CD4-positive, alpha-beta T cell treated with Interferon alpha-2 for 1 hour (primary cell): ENCODE measurements around the gene EGFL7.

ENCODE experiments used
- DNase-seq, 2 donors: peaks; one replicate each; pipeline ENCODE4 v3.0.0-alpha.2; 2020 to 2022

The EGFL7 gene

DNA sequence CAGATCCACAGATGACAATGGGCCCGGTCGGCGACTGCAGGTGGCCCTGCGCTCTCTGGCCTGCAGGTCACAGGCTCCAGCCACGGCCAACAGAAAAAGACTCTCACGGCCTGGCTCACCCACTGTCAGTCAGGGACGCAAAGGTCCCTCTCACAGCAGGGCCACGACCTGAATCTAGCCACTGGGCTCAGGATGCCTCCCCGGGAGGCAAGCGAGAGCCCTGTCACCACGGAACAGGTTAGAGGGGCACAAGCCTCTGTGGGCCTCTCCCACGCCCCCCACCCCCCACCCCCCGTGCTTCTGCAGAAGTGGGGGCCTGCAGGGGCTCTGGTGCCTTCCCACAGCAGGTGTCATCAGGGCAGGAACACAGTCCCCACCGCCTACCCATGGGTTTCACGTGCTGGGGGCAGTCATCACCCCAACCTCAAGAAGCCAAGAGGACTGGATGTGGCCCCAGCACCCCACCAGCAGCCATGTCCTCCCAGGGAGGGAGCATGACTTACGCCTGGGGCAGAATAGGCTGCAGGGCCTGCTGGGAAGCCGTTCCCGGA is 17.3 kb upstream of the EGFL7 start:
- no peak for DNase-seq

DNA sequence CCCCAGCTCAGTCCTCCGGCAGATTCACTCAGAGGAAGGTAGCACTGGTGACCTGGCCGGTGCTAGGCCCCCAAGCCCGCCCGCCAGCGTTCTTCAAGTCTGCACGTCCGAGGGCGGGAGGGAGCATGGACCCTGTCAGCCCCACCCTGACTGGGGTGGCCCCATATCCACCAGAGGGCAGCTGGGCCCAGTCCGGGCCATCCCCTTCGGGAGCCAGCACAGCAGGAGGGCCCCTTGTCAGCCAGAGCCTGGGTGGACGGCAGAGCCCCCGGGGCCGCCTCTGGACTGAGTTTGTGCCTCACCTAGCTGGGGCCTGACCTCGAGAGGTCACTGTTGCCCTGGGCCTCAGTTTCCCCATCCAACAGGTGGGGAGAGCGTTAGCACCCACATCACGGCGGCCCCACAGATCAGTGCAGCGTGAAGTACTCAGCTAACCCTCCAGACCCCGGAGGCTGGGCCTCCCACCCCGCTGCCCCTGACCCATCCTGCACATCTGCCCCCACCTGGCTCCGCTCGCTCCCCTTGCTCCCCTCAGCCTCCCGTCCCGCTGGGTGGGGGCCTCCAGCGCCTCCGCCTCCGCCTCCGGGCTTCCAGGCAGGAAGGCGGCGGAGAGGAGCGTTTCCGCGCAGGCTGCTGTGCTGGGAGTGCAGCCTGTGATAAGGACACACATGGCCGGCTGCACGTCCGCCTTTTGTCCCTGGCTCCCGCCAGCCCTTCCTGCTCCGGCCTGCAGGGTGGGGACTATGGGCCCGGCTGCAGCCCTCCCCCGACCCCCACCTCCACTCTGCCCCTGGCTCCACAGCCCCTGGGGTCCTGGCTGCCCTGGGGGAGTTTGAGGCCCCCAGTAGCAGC is 16.6 kb upstream of the EGFL7 start:
- DNase-seq = no peak

DNA sequence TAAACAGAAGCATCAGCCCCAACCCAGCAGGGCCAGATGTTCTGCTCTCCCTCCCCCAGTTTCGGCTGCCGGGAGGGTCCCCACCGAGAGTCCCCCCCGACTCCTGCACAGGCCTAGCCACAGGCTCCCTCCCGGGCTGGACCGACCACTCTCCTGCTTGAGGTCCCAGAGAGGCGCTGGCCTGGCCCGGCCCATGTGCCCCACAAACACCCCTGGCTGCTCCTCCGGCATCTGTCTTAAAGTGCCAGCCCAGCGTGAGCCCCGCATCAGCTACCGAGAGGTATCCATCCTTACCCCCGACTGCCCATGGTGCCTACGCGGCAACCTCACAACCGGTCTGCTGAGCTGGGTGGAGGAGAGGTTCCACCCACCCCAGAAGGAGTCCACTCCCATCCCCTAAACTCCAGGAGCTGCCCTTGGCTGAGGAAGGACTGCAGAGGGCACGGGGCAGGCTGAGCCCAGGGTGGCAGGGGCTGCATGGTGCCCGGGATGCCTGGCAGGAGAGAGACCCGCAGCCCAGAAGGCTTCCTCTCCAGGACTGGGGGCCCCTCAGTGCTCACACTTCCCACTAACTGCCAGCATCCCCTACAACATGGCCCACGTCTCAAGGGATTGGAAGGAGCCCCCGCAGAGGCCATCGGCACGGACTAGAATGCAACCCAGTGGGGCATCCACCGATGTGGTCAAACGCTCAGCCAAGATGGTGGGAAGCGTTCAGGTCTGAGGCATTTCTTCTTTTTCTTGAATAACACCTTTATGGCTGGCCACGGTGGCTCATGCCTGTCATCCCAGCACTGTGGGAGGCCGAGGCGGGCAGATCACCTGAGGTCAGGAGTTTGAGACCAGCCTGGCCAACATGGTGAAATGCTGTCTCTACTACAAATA is 15.6 kb upstream of the EGFL7 start:
- no peak for DNase-seq

DNA sequence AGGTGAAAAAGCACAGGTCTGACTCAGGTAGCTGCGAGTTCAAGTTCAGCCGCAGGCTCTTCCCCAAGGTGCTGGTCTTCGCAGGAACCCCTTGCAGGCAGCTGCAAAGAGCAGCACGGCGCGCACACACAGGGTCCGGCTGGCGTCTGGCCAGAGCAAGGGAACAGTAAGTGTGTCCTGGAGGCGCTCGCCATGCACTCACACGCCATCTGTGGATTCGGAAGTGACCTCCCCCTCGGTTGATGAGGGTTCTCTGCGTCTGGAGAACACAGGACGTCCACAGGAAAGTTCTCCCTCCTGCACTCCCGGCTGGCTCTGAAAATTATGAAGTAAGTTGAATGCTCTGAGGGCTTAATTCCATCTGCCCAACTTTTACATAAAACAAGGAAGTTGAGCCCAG is 14.0 kb upstream of the EGFL7 start:
- DNase-seq = no peak

DNA sequence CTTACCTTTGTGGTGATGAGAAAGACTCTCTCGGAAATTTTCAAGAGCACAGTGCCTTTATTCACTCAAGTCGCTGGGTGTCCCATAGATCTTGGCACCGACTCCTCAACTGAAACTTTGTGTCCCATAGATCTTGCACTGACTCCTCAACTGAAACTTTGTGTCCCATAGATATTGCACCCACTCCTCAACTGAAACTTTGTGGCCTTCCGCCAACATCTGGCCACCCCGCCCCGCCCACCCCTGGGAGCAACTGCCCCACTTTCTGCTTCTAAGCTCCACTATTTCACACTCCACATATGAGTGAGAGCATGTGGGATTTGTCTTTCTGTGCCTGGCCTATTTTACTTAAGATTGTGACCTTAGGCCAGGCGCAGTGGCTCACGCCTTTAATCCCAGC is 12.7 kb upstream of the EGFL7 start:
- DNase-seq = no peak

DNA sequence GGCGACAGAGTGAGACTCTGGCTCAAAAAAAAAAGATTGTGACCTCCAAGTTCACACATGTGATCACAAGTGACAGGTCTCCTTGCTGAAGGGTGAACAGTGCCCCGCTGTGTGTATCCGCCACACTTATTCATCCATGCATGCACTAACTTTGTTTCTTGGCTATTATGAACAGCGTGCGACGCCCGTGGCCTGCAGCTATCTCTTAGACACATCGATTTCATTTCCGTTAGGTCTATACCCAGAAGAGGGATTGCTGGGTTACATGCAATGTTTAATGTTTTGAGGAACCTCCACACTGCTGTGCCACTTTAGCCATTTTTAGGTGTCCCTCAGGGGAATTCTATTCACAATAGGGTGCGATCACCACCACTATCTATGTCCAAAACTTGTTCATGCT is 12.1 kb upstream of the EGFL7 start:
- no peak for DNase-seq

DNA sequence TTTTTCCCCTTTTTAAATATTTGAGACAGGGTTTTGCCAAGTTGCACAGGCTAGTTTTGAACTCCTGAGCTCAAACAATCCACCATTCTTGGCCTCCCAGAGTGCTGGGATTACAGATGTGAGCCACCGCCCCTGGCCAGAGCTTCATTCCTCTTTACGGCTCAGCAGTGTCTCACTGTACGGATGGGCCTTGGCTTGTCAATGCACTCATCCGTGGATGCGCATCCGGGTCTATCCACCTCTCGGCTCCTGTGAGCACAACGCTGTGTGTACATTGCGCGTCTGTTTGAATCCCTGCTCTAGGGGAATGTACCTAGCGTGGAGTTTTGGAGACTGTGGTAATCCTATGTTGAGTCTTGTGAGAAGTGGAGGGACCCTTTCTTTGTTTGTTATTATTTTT is 10.9 kb upstream of the EGFL7 start:
- no peak for DNase-seq

DNA sequence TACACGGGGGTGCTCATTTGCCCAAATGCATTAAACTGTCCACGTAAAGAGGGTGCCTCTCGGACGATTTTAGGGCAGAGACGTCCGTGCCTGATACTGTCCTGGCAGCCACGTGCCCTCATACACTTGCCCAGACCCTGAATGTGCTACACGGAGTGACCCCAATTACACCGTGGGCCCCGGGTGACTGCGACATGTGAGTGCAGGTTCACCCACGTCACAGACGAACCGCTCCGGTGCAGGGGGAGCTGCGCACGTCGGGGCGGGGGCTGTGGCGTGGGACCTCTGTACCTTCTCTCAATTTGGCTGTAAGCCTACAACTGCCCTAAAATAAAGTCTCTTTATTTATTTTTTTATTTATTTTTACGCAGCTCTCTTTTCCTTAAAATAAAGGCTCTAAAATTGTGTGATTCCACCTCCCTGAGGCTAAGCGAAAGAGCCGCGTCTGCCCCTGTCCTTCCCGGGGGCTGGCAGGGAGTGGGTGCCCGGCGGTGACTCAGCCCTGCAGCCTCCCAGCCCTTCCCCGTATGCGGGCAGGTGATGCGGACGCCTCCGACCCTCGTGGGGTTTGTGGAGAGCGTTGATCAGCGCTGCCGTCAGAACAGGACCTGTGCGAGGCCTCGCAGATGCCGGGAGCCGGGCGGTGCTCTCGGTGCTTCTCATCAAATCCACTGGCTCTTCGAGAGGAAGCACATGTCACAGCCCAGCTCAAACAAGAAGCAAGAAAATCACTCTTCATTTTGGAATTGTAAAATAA is 9.2 kb upstream of the EGFL7 start:
- DNase-seq = no peak

DNA sequence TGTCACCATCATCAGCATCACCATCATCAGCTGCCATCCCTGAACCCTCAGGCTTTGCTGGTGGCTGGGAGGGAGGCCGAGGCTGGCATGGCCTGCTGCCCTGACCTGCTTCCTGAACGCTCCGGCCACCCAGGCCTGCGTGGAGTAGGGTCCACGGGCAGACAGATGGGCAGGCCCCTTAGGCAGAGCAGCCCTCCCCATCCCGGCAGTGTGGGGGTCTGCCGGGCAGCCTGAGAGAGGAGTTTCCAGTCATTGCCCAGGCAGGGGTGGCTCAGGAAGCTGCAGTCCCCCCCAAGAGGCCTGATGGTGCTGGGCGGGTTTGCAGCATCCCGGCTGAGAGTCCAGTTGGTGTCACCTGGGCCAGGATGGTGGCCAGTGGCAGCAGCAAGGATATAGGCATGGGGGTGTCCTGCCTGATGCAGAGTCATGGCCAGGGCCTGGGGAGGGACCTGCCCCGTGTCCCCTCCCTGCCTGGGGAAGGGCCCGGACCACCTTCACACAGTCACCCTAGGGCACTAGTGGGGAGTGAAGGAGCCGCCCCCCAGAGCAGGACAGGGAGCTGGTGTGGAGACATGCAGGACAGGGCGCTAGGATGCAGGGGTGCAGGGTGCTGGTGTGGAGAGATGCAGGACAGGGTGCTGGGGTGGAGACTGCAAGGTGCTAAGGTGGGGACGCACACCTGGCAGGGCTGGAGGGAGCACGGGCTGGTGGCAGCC is 7.7 kb upstream of the EGFL7 start:
- DNase-seq = no peak

DNA sequence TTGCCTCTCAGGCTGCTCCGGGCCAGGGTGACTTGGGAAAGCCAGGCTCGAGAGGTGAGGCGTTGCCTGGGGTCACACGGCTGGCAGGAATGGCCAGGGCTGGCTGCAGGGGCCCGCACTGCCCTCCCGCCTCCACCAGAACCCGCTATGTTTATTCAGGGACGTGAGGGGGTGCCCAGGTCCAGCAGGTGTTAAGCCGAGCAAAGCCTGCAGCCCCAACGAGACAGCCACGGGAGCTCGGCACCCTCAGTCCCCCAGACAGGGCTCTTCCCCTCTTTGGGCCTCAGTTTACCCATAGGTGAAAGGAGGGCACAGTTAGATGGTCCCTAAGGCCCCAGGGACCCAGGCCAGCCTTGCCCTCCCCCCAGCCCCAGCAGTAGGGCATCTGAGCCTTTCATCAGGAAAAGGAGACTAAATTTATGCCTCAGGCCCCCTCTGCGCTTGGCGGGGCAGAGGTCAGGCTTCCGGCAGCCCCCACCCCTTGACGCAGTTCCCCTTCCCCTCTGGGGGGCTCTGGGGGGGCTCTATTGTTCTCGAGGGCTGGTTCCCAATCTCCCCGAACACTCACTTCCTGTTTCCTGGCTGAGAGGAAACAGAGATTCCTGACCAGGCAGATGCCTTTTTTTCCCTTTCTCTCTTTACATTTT is 7.1 kb upstream of the EGFL7 start:
- no peak for DNase-seq

DNA sequence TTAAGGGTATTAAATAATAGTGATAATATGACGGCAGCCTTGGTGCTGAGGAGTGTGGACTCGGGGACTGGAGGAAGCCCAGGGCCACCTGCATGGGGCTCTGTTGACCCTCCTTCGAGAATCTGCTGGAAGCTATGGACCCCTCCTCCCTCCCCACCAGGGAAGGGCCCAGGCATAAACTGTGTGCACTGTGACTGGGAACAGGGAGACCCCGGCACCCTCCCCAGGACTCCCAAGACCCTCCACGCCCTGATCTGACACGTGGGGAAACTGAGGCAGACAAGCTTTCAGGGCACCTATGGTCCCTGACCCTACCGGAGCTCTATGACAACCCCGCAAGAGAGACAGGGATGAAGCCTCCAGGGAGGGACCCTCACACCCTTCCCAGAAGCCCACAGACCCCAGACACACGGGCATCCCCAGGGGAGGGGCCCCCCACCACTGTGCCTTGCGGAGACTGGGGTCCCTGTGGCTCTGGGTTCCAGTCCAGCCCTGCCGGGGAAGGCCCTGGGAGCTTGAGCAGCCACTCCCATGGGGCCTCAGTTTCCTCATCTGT is 6.5 kb upstream of the EGFL7 start:
- DNase-seq = no peak

DNA sequence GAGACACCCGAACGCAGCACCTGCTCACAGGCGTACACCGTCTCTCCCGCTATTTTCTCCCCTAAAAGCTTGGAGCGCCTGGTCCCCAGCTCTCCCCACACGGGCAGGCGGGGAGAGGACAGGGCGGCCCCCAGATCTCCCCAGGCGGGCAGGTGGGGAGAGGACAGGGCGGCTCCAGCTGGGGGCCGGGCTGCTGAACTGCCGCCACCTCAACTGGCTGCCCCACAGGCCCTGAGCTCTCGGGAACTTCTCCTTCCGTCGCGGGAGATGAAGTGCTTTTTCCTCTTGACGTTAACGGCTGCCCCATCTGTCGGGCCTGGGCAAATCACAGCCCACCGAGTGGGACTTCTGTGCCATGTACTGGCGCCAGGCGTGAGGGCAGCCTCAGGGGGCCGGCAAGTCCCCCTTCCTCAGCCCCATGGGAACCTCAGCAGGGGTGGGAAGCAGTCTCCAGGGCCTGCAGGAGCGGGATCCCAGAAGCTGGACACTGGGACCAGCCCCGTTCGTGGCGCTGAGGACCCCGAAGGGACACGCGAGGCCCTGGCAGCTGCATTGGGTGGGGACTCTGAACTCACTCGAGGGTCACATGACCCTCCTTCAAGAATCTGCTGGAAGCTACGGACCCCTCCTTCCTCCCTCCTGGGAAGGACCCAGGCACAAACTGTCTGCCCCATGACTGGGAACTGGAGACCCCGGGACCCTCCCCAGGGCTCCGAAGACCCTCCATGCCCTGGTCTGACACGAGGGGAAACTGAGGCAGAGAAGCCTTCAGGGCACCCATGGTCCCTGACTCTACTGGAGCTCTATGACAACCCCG is 5.7 kb upstream of the EGFL7 start:
- DNase-seq = no peak

DNA sequence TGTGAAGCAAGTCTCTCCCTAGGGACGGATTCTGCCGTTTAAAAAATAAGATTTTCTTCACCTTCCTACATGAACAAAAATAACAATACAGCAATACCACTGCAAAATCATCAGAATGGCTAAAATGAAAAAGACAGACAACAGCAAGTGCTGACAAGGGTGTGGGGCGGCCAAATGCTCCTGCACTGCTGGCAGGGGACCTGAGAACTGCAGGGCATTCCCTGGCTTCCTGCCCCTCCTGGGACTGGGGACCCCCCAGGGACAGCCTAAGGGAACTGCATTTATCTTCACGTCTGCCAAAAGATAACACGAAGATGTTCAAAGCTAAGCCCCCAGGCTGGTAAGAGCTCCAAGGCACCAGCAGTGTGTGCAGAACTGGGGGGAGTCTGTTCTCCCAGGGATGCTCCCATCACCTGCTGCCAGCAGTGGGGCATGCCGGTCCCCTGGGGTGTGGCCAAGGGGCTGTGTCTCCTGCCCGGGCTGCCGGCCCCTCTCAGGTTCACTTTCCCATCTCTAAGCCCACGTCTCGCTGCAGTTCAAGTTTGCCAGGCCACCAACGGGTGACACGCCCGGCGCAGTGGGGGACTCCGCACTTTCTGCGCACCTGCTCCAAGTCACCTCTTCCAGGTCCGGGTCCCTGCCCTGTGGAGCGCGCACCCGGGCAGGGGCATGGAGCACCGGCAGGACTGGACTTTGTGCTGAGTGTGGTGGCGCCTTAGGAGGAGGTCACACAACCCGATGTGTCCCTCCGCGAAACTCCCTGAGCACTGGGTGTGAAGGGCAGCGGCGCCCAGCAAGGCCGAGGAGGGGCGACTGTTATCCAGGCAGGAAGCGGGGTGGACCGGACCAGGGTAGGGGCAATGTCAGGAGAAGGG is 4.5 kb upstream of the EGFL7 start:
- no peak for DNase-seq

DNA sequence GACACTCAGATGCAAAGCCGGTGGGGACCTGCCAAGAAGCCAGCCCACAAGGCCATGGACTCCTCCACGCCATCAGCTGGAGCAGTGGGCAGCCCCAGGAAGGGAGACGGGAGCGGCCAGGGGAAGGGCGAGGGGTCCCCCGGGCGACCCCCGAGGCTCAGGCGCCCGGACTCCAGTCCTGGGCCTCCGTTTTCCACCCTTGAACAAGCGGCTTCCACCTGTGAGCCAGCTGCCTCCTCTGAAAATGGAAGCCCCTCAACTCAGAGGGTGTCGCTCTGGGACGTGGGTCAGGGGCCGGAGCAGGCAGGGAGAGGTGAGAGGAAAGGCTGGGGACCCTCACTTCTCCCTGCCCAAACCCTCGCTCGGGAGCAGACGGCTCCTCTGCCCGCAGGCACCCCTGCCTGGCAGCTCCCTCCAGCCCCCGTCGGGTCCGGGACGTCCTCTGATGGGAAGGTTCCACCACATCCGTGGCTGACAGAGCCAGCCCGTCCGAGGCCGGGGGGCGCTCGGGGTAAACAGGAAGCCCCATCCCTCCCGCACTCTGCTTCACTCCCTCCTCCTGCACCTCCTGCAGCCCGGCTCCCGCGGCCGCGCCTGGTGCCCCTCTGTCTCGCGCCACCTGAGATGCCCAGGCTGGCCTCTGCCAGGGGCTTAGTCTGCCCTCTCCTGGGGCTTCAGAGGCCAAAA is 3.7 kb upstream of the EGFL7 start:
- no peak for DNase-seq

DNA sequence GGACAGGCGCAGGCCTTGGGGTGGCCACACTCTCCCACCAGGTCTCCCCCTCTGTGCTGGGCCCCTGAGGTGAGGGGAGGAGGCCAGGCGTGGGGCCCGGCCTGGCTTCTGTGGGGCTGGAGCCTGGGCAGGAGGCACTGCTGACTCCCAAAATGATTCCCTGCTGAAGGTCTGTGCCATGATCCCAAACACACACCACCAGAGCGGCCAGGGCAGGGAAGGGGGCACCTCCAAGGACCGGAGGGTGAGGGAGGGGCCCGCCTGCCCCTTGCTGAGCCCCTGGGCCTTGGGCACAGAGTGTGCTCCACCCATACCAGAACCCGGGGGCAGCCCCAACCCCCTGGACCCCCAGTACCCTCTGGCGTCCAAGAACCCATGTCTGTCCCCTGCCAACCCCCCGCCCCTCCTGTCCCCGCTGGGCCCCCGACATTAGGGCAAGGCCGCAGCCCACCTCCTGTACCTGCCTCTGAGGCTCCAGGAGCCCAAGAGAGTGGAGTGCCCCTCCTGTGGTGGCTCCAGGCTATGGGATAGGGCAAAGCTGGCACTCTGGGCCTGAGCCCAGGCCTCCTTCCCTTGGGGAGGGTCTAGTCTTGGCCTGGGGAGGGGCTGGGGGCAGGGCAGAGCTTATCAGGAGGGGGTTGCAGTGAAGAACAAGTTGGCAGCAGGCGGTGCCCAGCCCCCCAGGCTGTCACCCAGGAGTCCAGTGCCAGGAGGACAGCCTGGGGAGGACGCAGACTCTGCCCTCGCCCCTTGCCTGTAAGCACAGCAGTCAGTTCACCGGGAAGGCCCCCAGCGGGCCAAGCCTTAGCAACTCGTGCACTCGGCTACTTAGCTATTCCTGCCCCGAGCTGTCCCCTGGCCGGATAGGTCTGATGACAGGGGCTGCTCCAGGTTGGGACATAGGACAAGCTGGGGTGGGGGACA is 2.6 kb upstream of the EGFL7 start:
- no peak for DNase-seq

DNA sequence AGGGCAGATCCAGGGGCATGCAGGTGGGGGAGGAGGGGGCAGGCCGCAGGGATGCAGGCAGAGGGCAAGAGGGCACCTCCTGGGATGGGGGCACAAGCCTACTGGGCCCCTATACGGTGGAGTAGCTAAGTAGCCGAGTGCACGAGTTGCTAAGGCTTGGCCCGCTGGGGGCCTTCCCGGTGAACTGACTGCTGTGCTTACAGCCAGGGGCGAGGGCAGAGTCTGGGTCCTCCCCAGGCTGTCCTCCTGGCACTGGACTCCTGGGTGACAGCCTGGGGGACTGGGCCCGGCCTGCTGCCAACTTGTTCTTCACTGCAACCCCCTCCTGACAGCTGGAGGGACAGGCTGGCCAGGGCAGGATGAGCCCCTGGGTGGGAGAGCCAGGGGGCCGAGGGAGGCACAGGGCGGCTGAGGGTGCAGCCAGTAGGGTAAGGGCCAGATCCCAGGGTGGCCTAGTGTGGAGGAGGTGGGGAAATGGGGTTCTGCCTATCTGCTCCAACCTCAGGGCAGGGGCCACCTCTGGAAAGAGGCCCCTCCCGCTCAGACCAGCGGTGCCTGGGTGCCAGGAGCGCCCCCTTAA is 1.7 kb upstream of the EGFL7 start:
- DNase-seq = no peak

DNA sequence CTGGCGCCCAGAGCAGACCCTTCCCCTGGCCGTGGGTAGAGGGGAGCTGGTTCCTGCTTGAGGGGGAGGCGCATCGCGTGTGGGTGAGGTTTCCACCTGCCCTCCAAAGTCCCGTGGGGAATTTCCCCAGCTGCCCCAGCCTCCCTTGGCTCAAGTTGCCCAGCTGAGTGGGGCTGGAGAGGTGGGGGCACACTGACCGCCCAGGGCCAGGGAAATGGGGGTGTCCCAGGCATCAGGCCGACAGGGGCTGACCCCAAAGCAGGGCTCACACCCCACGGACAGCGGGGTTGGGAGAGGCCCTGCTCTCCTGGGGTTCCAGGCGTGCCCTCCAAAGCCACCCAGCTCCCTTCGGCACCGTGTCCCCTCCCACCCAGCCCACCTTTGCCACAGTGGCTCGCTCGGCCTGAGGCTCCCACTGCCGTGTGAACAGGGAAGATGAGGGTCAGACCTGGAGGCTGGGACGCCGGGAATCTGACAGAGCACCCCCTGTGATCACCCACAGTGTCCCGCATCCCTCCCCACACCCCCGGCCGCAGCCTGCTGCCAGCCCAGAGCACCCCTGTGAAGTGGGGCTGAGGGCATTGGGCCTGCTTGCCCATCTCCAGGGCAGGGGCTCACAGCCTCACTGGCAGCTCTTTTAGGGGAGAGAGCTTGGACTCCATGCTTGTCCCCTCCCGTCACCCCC is 933 bp upstream of the EGFL7 start:
- DNase-seq = no peak
